Testis (tissue), 2 donors: ENCODE results near the gene PANX1.

ENCODE experiments used
- CTCF ChIP-seq, 3 experiments: fragments of 450-650 bp in 2 of 3; fragments of 200-600 bp in 1 of 3; sonication (generic) in 1 of 3; IDR thresholded peaks; one replicate each; pipeline ENCODE4 v1.5.1; 2016 to 2019; ENCODE audit warnings: antibody characterized with exemption in 3 of 3, mild to moderate bottlenecking in 2 of 3, moderate library complexity in 1 of 3
- POLR2A ChIP-seq: fragments of 450-650 bp; IDR thresholded peaks from one replicate; pipeline ENCODE4 v1.6.1; 2017; ENCODE audit warnings: antibody characterized with exemption, mild to moderate bottlenecking, moderate library complexity

DNA sequence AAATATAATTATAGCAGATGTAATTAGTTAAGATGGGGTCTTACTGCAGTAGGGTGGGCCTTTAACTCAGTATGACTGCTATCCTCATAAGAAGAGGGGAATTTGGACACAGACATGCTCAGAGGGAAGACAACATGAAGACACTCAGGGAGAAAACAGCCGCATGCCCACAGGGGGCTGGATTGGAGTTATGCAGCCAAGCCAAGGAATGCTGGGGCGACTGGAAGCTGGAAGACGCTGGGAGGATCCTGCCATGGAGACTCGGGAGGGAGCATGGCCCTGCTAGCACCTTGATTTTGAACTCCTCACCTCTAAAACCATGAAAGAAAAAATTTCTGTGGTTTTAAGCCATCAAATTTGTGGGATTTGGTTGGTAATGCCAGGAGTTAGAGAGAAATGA lies 40.9 kb downstream of the PANX1 start:
- TF ChIP-seq CTCF (IDR thresholded peaks at IDR 0.05) (no peak), POLR2A (no peak)
